HepG2 (cell line): ENCODE results near the gene RNASE2. TPM values are rescaled to one million over a fixed set of nuclear protein-coding genes. Genes with fewer than 3 reads are reported as not detected.
A peak's percentile ranks its signal among the peaks of the same experiment; 100 is the strongest.

Experiments used
- CBX2 ChIP-seq, 2 experiments: fragments of 200-600 bp in 1 of 2; sonication (generic); formaldehyde crosslinking in 1 of 2; IDR thresholded peaks; 2 replicates each; pipeline versions ENCODE4 v1.7.0 to v1.8.1; 2018 to 2022; ENCODE audit warnings: low read depth in 2 of 2, low read length in 1 of 2, mild to moderate bottlenecking in 1 of 2, missing genetic modification reagents in 1 of 2
- FOXM1 ChIP-seq: sonication (generic); formaldehyde crosslinking; IDR thresholded peaks from 2 replicates; pipeline ENCODE4 v1.5.0; 2020; ENCODE audit warnings: missing genetic modification reagents
- GATA4 ChIP-seq: sonication (generic); IDR thresholded peaks from 2 replicates; pipeline ENCODE4 v1.6.1; 2016; ENCODE audit warnings: antibody characterized with exemption, low read depth, borderline replicate concordance
- KLF6 ChIP-seq: IDR thresholded peaks from 2 replicates; pipeline ENCODE4 v1.8.0; 2016; ENCODE audit warnings: missing biosample characterization, missing genetic modification reagents
- RFX3 ChIP-seq: IDR thresholded peaks from 2 replicates; pipeline ENCODE4 v1.6.1; 2016; ENCODE audit warnings: missing biosample characterization, missing genetic modification reagents
- TFDP2 ChIP-seq: sonication (generic); formaldehyde crosslinking; IDR thresholded peaks from 2 replicates; pipeline ENCODE4 v1.4.0; 2020; ENCODE audit warnings: missing genetic modification reagents
- ZNF282 ChIP-seq: fragments of 450-650 bp; IDR thresholded peaks from 2 replicates; pipeline ENCODE4 v1.6.1; 2018; ENCODE audit not compliant: partially characterized antibody
- ZNF350 ChIP-seq: sonication (generic); formaldehyde crosslinking; IDR thresholded peaks from 2 replicates; pipeline ENCODE4 v1.4.0; 2020; ENCODE audit warnings: mild to moderate bottlenecking, low read depth, missing genetic modification reagents, borderline replicate concordance
- polyA plus RNA-seq, 8 experiments: library from polyadenylated mRNA; depleted of rRNA in 3 of 8; stranded (reverse) in 7 of 8; unstranded in 1 of 8; fragments of >200 nt; fragmentation: Illumina TruSeq in 4 of 8; extraction: Trizol in 4 of 8; gene quantifications; 2 replicates each; pipeline versions ENCODE4 v1.2.1 to v1.2.3, GENCODE V29; 2011 to 2016; ENCODE audit warnings: low read depth in 4 of 8, missing spikeins in 1 of 8, mixed read lengths in 1 of 8; ENCODE audit not compliant: insufficient read depth in 1 of 8
- total RNA-seq, 5 experiments: library from RNA; depleted of rRNA; stranded (reverse); fragments of >200 nt; fragmentation: Illumina TruSeq; extraction: Trizol; gene quantifications; 2 replicates each; pipeline ENCODE4 v1.2.3, GENCODE V29; 2016; ENCODE audit warnings: low read depth in 1 of 5
- TF ChIP-seq, protein P1 (sequence below): sonication (generic); formaldehyde crosslinking; conservative IDR thresholded peaks from 2 replicates; pipeline ENCODE4 v1.8.0; 2022; ENCODE audit warnings: mild to moderate bottlenecking, moderate library complexity, missing genetic modification reagents
- TF ChIP-seq, protein P2 (sequence below): sonication (generic); formaldehyde crosslinking; IDR thresholded peaks from 2 replicates; pipeline ENCODE4 v1.5.0; 2020; ENCODE audit warnings: mild to moderate bottlenecking, missing genetic modification reagents
- TF ChIP-seq, protein P3 (sequence below): sonication (generic); formaldehyde crosslinking; IDR thresholded peaks from 2 replicates; pipeline ENCODE4 v1.8.1; 2022; ENCODE audit warnings: mild to moderate bottlenecking, missing genetic modification reagents
- TF ChIP-seq, protein P4 (sequence below): sonication (generic); formaldehyde crosslinking; IDR thresholded peaks from 2 replicates; pipeline ENCODE4 v1.4.0; 2020; ENCODE audit warnings: mild to moderate bottlenecking, low read depth, missing genetic modification reagents
- TF ChIP-seq, protein P5 (sequence below), 2 experiments: sonication (generic) in 1 of 2; formaldehyde crosslinking in 1 of 2; IDR thresholded peaks; 2 replicates each; pipeline versions ENCODE4 v1.5.1 to v1.6.1; 2011 to 2020; ENCODE audit warnings: borderline replicate concordance in 1 of 2, low read depth in 1 of 2, low read length in 1 of 2, mild to moderate bottlenecking in 1 of 2, missing genetic modification reagents in 1 of 2, moderate library complexity in 1 of 2

RNASE2 gene
- total and polyA plus RNA-seq, 2 of the 13 experiments (the other 11 are each of a cell fraction or from before 2014, with no cell fraction given): 0.69 TPM; not detected in 1

DNA sequence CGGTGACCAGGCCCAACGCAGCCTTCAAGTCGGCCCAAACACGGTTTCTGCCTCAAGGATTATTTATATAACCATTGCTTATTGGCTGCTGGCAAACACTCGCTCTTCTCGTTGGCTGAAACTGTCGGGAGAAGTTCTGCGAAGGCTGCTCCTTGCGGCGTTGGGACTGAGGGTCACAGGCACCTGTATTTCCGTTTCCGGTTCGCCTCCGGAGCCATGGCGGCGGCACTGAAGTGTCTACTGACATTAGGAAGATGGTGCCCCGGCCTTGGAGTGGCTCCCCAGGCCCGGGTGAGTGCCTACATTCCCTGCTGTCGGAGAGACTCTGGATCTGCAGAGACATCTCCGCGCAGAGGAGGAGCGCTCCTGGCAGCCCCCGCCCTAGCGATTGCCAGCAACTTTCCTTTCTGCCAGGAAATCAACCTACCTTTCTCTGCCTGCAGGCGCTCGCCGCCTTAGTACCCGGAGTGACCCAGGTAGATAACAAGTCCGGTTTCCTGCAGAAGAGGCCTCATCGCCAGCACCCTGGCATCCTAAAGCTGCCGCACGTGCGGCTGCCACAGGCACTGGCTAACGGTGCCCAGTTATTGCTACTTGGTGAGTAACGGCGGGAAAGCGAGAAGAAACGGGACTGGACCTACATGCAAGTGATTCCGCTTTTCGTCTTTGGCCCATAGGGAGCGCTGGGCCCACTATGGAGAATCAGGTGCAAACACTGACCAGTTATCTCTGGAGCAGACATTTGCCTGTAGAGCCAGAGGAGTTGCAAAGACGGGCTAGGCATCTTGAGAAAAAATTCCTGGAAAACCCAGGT, 34.7 kb downstream of the RNASE2 start, which contains the start of gene METTL17 (continued):
- TF ChIP-seq, protein P1, sequence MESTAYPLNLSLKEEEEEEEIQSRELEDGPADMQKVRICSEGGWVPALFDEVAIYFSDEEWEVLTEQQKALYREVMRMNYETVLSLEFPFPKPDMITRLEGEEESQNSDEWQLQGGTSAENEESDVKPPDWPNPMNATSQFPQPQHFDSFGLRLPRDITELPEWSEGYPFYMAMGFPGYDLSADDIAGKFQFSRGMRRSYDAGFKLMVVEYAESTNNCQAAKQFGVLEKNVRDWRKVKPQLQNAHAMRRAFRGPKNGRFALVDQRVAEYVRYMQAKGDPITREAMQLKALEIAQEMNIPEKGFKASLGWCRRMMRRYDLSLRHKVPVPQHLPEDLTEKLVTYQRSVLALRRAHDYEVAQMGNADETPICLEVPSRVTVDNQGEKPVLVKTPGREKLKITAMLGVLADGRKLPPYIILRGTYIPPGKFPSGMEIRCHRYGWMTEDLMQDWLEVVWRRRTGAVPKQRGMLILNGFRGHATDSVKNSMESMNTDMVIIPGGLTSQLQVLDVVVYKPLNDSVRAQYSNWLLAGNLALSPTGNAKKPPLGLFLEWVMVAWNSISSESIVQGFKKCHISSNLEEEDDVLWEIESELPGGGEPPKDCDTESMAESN (CRISPR knock-in tag): peak; percentile 70
- TF ChIP-seq, protein P2, sequence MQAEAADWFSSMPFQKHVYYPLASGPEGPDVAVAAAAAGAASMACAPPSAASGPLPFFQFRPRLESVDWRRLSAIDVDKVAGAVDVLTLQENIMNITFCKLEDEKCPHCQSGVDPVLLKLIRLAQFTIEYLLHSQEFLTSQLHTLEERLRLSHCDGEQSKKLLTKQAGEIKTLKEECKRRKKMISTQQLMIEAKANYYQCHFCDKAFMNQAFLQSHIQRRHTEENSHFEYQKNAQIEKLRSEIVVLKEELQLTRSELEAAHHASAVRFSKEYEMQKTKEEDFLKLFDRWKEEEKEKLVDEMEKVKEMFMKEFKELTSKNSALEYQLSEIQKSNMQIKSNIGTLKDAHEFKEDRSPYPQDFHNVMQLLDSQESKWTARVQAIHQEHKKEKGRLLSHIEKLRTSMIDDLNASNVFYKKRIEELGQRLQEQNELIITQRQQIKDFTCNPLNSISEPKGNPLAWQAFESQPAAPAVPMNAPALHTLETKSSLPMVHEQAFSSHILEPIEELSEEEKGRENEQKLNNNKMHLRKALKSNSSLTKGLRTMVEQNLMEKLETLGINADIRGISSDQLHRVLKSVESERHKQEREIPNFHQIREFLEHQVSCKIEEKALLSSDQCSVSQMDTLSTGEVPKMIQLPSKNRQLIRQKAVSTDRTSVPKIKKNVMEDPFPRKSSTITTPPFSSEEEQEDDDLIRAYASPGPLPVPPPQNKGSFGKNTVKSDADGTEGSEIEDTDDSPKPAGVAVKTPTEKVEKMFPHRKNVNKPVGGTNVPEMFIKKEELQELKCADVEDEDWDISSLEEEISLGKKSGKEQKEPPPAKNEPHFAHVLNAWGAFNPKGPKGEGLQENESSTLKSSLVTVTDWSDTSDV (CRISPR knock-in tag): 0 out of 2 replicates have a peak, but pooled peaks have one; percentile 27
- no peak; the same call in 1 of the 2 replicates for TF ChIP-seq GATA4
- no peak for TF ChIP-seq KLF6 (CRISPR knock-in tag)
- TF ChIP-seq, protein P3, sequence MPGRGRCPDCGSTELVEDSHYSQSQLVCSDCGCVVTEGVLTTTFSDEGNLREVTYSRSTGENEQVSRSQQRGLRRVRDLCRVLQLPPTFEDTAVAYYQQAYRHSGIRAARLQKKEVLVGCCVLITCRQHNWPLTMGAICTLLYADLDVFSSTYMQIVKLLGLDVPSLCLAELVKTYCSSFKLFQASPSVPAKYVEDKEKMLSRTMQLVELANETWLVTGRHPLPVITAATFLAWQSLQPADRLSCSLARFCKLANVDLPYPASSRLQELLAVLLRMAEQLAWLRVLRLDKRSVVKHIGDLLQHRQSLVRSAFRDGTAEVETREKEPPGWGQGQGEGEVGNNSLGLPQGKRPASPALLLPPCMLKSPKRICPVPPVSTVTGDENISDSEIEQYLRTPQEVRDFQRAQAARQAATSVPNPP (CRISPR knock-in tag): 0 out of 2 replicates have a peak, but pooled peaks have one; percentile 69
- no peak for TF ChIP-seq CBX2 (IDR thresholded peaks at IDR 0.05; ENCODE audit: low read depth, low read length)
- TF ChIP-seq CBX2 (CRISPR knock-in tag; IDR thresholded peaks at IDR 0.05; ENCODE audit: low read depth): 0 out of 2 replicates have a peak, but pooled peaks have one; percentile 62
- peak; percentile 86 for TF ChIP-seq ZNF350 (CRISPR knock-in tag)
- TF ChIP-seq ZNF282: no peak
- peak; percentile 56; the same call in 1 of the 2 replicates for TF ChIP-seq TFDP2
- TF ChIP-seq, protein P4, sequence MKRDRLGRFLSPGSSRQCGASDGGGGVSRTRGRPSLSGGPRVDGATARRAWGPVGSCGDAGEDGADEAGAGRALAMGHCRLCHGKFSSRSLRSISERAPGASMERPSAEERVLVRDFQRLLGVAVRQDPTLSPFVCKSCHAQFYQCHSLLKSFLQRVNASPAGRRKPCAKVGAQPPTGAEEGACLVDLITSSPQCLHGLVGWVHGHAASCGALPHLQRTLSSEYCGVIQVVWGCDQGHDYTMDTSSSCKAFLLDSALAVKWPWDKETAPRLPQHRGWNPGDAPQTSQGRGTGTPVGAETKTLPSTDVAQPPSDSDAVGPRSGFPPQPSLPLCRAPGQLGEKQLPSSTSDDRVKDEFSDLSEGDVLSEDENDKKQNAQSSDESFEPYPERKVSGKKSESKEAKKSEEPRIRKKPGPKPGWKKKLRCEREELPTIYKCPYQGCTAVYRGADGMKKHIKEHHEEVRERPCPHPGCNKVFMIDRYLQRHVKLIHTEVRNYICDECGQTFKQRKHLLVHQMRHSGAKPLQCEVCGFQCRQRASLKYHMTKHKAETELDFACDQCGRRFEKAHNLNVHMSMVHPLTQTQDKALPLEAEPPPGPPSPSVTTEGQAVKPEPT: peak; percentile 56; the same call in 1 of the 2 replicates
- no peak for TF ChIP-seq FOXM1 (CRISPR knock-in tag)
- TF ChIP-seq RFX3 (CRISPR knock-in tag): no peak
- TF ChIP-seq, protein P5, sequence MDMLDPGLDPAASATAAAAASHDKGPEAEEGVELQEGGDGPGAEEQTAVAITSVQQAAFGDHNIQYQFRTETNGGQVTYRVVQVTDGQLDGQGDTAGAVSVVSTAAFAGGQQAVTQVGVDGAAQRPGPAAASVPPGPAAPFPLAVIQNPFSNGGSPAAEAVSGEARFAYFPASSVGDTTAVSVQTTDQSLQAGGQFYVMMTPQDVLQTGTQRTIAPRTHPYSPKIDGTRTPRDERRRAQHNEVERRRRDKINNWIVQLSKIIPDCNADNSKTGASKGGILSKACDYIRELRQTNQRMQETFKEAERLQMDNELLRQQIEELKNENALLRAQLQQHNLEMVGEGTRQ (IDR thresholded peaks at IDR 0.05; ENCODE audit: low read depth, low read length): no peak
- TF ChIP-seq, protein P5 (CRISPR knock-in tag; IDR thresholded peaks at IDR 0.05; ENCODE audit: borderline replicate concordance): no peak
